HK-2 (cell line): ENCODE results near the gene TSGA10.
A peak's percentile ranks its signal among the peaks of the same experiment; 100 is the strongest.
"Not testable (repeated sequence)": the region's sequence is repeated elsewhere in the genome, so short reads cannot be mapped to it uniquely, and the experiment has no call there.

Experiments
- DNase-seq: peaks from one replicate; pipeline ENCODE4 v3.0.0-alpha.2; 2018; ENCODE audit not compliant: unreplicated experiment

The TSGA10 gene

GRCh38 chr2:99152199-99152895, 2.4 kb downstream of the TSGA10 start:
- DNase-seq: no peak

GRCh38 chr2:99150706-99151105, 4.0 kb downstream of the TSGA10 start:
- no peak for DNase-seq

- peak; percentile 97 for DNase-seq
Observed at GRCh38 chr2:99141110-99142108, 13.3 kb downstream of the TSGA10 start, which contains the start of gene C2orf15. TSS of gene C2orf15 (plus strand) at chr2:99141707. CDS start at chr2:99150559, 8,852 bp downstream.

- DNase-seq: no peak
Observed at GRCh38 chr2:99140860-99141109, 14.0 kb downstream of the TSGA10 start.

- no peak for DNase-seq
Observed at GRCh38 chr2:99140056-99140859, 14.5 kb downstream of the TSGA10 start.

GRCh38 chr2:99139003-99139402, 15.7 kb downstream of the TSGA10 start:
- peak; percentile 27 for DNase-seq

GRCh38 chr2:99135044-99135556, 19.6 kb downstream of the TSGA10 start:
- not testable (repeated sequence) for DNase-seq

GRCh38 chr2:99127981-99128380, 26.8 kb downstream of the TSGA10 start:
- no peak for DNase-seq

- DNase-seq: no peak
Observed at GRCh38 chr2:99112617-99113016, 42.1 kb downstream of the TSGA10 start.

GRCh38 chr2:99111945-99112344, 42.8 kb downstream of the TSGA10 start:
- no peak for DNase-seq

GRCh38 chr2:99111236-99111635, 43.5 kb downstream of the TSGA10 start:
- DNase-seq: no peak

- DNase-seq: no peak
Observed at GRCh38 chr2:99106913-99107312, 47.8 kb downstream of the TSGA10 start.

GRCh38 chr2:99104006-99104405, 50.7 kb downstream of the TSGA10 start:
- DNase-seq: no peak

- no peak for DNase-seq
Observed at GRCh38 chr2:99101697-99102096, 53.0 kb downstream of the TSGA10 start.

GRCh38 chr2:99096728-99097127, 58.0 kb downstream of the TSGA10 start:
- DNase-seq: no peak

GRCh38 chr2:99088017-99088416, 66.7 kb downstream of the TSGA10 start:
- no peak for DNase-seq

- DNase-seq: no peak
Observed at GRCh38 chr2:99086385-99086784, 68.4 kb downstream of the TSGA10 start.

GRCh38 chr2:99085421-99085820, 69.3 kb downstream of the TSGA10 start:
- DNase-seq: peak; percentile 21

GRCh38 chr2:99084256-99084655, 70.5 kb downstream of the TSGA10 start:
- no peak for DNase-seq

GRCh38 chr2:99081891-99082290, 72.9 kb downstream of the TSGA10 start:
- DNase-seq: no peak

- DNase-seq: no peak
Observed at GRCh38 chr2:99079226-99079625, 75.5 kb downstream of the TSGA10 start.

- no peak for DNase-seq
Observed at GRCh38 chr2:99072551-99072950, 82.2 kb downstream of the TSGA10 start.
